A549 treated with RU486 at 1 μM for 4 hours (cell line): Measurements from ENCODE around the gene LDB1. TPM values are rescaled to one million over a fixed set of nuclear protein-coding genes. Genes with fewer than 3 reads are reported as not detected.

Experiments used
- total RNA-seq: library from RNA; stranded (reverse); fragments of 200-300 nt; extraction: Qiagen RNA extraction; gene quantifications from 5 replicates; pipeline ENCODE4 v1.2.3, GENCODE V29; 2022; ENCODE audit warnings: low read depth

The LDB1 gene
- 29.7 to 40.1 TPM (median 37.0 TPM) in 5 replicates for total RNA-seq

GRCh38 chr10:102120142-102120990, at the start of gene LDB1:
LDB1 (minus strand) TSS chr10:102120368; CDS start chr10:102120110, 258 bp downstream.

GRCh38 chr10:102151774-102152544, 31.8 kb upstream of the LDB1 start, which contains the start of gene NOLC1:
NOLC1 (plus strand) TSS chr10:102152389; CDS start chr10:102152411, 22 bp downstream.

GRCh38 chr10:102132563-102133372, 12.6 kb upstream of the LDB1 start, which contains the start of gene PPRC1:
PPRC1 (plus strand) TSS chr10:102133040; CDS start chr10:102133069, 29 bp downstream.

GRCh38 chr10:102064868-102065560, 55.2 kb downstream of the LDB1 start, which contains the start of gene HPS6:
HPS6 (plus strand) TSS chr10:102065349; CDS start chr10:102065475, 126 bp downstream.

Other genes starting within 250 kb of the LDB1 start
- gene ARMH3, start 64.2 kb downstream of the LDB1 start, total RNA-seq, result 10.3 to 13.2 TPM (median 12.2 TPM) in 5 replicates
- 25.0 to 40.1 TPM (median 33.9 TPM) in 5 replicates for gene HPS6, start 55.0 kb downstream of the LDB1 start, total RNA-seq
- 47.0 to 70.3 TPM (median 58.0 TPM) in 5 replicates for gene PPRC1, start 12.7 kb upstream of the LDB1 start, total RNA-seq
- 174 to 199 TPM (median 189 TPM) in 5 replicates for gene NOLC1, start 32.0 kb upstream of the LDB1 start, total RNA-seq
- 0.10 to 0.27 TPM (median 0.25 TPM) in 5 replicates for gene ELOVL3, start 105.9 kb upstream of the LDB1 start, total RNA-seq
- gene PITX3, start 121.1 kb upstream of the LDB1 start, total RNA-seq, result 0.27 to 0.38 TPM (median 0.29 TPM) in 4 of 5 replicates, not detected in the other
- gene GBF1, start 125.2 kb upstream of the LDB1 start, total RNA-seq, result 19.6 to 24.9 TPM (median 24.4 TPM) in 5 replicates